ENCODE results near the gene PDXP. TPM values are rescaled to one million over a fixed set of nuclear protein-coding genes. Genes with fewer than 3 reads are reported as not detected.

The PDXP gene
- total and polyA plus RNA-seq, 8 donors, result 3.6 to 16.3 (median 5.4) TPM

- intact Hi-C loops (cut with DNase I), result no loop called here
- no peak for TF ChIP-seq CTCF (IDR thresholded peaks at IDR 0.05)
- FAIRE-seq (no peak), DNase-seq (no peak), ATAC-seq (no peak)
- H3K4me3 ChIP-seq, result no peak overlapping the region
- H3K9me3 ChIP-seq, result no peaks in the 10 kb centered on the region
- peaks cover 0 to 22% (median 14%) of the 10 kb centered on the region in 3 donors for H3K4me1 ChIP-seq
- WGBS, 2 donors, result 60 to 61% methylated on average over 15 of the region's 15 CpGs
- no peaks in the 10 kb centered on the region for H3K36me3 ChIP-seq
- no peaks in the 10 kb centered on the region for H3K27me3 ChIP-seq
- H3K27ac ChIP-seq, result no peak overlapping the region
These were observed 13.8 kb downstream of the PDXP start for GRCh38 chr22:37672206-37672919.

GRCh38 chr22:37672920-37673455 lies 14.5 kb downstream of the PDXP start:
- FAIRE-seq (no peak), DNase-seq (no peak), ATAC-seq (no peak)
- H3K27ac ChIP-seq, result no peak overlapping the region
- H3K27me3 ChIP-seq, result no peaks in the 10 kb centered on the region
- no peak for TF ChIP-seq CTCF (IDR thresholded peaks at IDR 0.05)
- H3K4me3 ChIP-seq, result no peak overlapping the region
- 77 to 84% methylated on average over 11 of the region's 11 CpGs for WGBS, 2 donors
- no peaks in the 10 kb centered on the region for H3K9me3 ChIP-seq
- intact Hi-C loops (cut with DNase I), result no loop called here
- no peaks in the 10 kb centered on the region for H3K36me3 ChIP-seq
- H3K4me1 ChIP-seq, result peaks cover 0 to 28% (median 14%) of the 10 kb centered on the region in 3 donors

GRCh38 chr22:37674248-37674647 lies 15.7 kb downstream of the PDXP start:
- Histone ChIP-seq H3K27me3 (no peaks in the 10 kb centered on the region), H3K9me3 (no peaks in the 10 kb centered on the region), H3K4me3 (no peak overlapping the region), H3K4me1 (peaks cover 0 to 29% (median 14%) of the 10 kb centered on the region in 3 donors), H3K27ac (peak overlapping the region in 2 of 4 donors; percentile 80 to 87), H3K36me3 (no peaks in the 10 kb centered on the region)
- TF ChIP-seq CTCF (IDR thresholded peaks at IDR 0.05), result no peak
- DNase-seq (no peak), FAIRE-seq (no peak), ATAC-seq (no peak)
- intact Hi-C loops (cut with DNase I), result no loop called here
- WGBS, 2 donors, result 88 to 89% methylated on average over 12 of the region's 12 CpGs

GRCh38 chr22:37674951-37675929 lies 16.7 kb downstream of the PDXP start, which contains the start of gene LGALS1:
LGALS1 (plus strand) TSS chr22:37675636; CDS start chr22:37675703, 67 bp downstream.
- WGBS, 2 donors, result 21 to 28% methylated on average over 34 of the region's 34 CpGs
- Histone ChIP-seq H3K9me3 (no peaks in the 10 kb centered on the region), H3K27ac (peak within 1 kb of the TSS; percentile 3 to 87 (median 68)), H3K4me3 (peak within 1 kb of the TSS; percentile 36 to 63 (median 48)), H3K27me3 (no peaks in the 10 kb centered on the region), H3K36me3 (no peaks in the 10 kb centered on the region), H3K4me1 (peaks cover 0 to 29% (median 14%) of the 10 kb centered on the region in 3 donors)
- intact Hi-C loops (cut with DNase I), result no loop called here
- no peak for TF ChIP-seq CTCF (IDR thresholded peaks at IDR 0.05)
- FAIRE-seq, result peak; percentile 75
- peak; percentile 58 to 85 (median 72) for ATAC-seq
- DNase-seq, result peak; percentile 64 to 94 (median 86)

Measured in pancreas (tissue), 10 donors.